ENCODE measurements around the gene TMEM18. TPM values are rescaled to one million over a fixed set of nuclear protein-coding genes. Genes with fewer than 3 reads are reported as not detected.

The TMEM18 gene
- total RNA-seq, result 10 to 100 TPM in 5 of 9 donors, 1 to 10 TPM in 4; 8.8 to 14.2 (median 10.5) TPM
- 10 to 100 TPM in 1 of 2 donors, 1 to 10 TPM in 1; 7.0 to 20.0 TPM for polyA plus RNA-seq
- long read RNA-seq, donor 1, transcript TMEM18-201 (5 exons, 2,762 nt), result major isoform, 9 of 13 reads
- long read RNA-seq, donor 1, partial matches to known transcripts, result 0 of 13 reads
- long read RNA-seq, donor 1, other reads (novel, unspliced or antisense), result 3 of 13 reads
- long read RNA-seq, donor 2, transcript TMEM18-201 (5 exons, 2,762 nt), result major isoform, 16 of 25 reads
- long read RNA-seq, donor 2, partial matches to known transcripts, result 1 of 25 reads
- long read RNA-seq, donor 2, other reads (novel, unspliced or antisense), result 5 of 25 reads
- long read RNA-seq, donor 3, transcript TMEM18-201 (5 exons, 2,762 nt), result major isoform, 13 of 16 reads
- long read RNA-seq, donor 3, partial matches to known transcripts, result 0 of 16 reads
- long read RNA-seq, donor 3, other reads (novel, unspliced or antisense), result 2 of 16 reads

DNA sequence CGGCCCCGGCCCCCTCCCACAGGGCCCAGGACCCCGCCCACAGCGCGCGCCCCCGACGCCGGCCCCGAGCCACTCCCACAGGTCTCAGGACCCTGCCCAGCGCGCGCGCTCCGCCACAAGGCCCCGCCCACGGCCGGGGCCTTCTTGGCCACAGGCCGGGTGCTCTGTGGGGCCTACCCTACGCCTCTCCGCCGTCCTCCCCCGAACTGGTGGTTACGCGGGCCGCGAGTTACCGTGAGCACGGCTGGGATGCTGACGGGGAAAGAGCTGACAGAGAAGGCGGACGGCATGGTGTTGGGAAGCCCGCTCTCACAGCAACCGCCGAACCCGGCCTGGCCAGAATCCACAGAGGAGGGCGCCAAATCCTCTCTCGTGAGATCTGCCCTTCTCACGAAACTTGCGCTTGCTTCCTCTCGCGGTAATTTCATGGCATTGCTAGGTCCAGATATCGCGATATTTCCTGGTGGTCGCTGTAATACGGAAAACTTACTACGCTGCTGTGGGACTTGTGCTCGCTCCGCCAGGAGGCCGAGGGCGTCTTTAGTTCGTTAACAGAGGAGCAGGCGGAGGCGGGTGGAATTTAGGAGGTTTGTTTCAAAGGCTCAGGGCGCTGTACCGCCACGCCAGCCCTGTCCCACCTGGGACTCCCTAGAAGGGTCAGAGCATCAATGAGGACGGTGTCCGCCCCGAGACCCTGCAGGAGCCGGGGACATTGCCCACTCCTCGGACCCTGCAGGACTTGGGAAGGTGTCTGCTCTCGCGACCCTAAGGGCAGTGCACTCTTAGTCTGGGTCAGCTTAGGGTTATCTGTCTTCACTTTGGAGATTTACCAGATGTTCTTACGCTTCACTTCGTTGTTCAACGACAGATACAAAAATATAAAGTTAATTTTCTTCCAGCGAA, at the start of gene TMEM18:
TMEM18 (minus strand) TSS at position 351 of the 903 bp plus-strand sequence; CDS start at position 290, 61 bp downstream.
- Histone ChIP-seq H3K4me1 (peaks cover 0 to 30% (median 12%) of the 10 kb centered on the region in 12 donors), H3K36me3 (peaks cover 0 to 16% (median 7%) of the 10 kb centered on the region in 9 donors), H3K4me3 (peak within 1 kb of the TSS; percentile 61 to 92 (median 77)), H3K9me3 (no peaks in the 10 kb centered on the region), H3K27ac (peak within 1 kb of the TSS; percentile 90 to 100 (median 98)), H3K27me3 (no peaks in the 10 kb centered on the region)
- TF ChIP-seq POLR2A (IDR thresholded peaks at IDR 0.05), result peak in 1 of 2 donors; percentile 86
- TF ChIP-seq, protein P1, sequence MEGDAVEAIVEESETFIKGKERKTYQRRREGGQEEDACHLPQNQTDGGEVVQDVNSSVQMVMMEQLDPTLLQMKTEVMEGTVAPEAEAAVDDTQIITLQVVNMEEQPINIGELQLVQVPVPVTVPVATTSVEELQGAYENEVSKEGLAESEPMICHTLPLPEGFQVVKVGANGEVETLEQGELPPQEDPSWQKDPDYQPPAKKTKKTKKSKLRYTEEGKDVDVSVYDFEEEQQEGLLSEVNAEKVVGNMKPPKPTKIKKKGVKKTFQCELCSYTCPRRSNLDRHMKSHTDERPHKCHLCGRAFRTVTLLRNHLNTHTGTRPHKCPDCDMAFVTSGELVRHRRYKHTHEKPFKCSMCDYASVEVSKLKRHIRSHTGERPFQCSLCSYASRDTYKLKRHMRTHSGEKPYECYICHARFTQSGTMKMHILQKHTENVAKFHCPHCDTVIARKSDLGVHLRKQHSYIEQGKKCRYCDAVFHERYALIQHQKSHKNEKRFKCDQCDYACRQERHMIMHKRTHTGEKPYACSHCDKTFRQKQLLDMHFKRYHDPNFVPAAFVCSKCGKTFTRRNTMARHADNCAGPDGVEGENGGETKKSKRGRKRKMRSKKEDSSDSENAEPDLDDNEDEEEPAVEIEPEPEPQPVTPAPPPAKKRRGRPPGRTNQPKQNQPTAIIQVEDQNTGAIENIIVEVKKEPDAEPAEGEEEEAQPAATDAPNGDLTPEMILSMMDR (IDR thresholded peaks at IDR 0.05), result peak in 9 of 12 donors; percentile 5 to 49 (median 30)
- intact Hi-C loops (cut with DNase I), result no loop called here
- peak; percentile 90 to 95 (median 92) for ATAC-seq
- DNase-seq, result peak in 4 of 5 donors; percentile 93 to 95 (median 94)
- WGBS, 4 donors, result 0 to 1% (median 1%) methylated on average over 30 to 68 of the region's 68 CpGs

GRCh38 chr2:726169-726568, 49.0 kb upstream of the TMEM18 start:
- WGBS, 4 donors, result 75 to 76% (median 76%) methylated on average over 4 of the region's 4 CpGs
- no peak for DNase-seq
- H3K4me3 ChIP-seq, result no peak overlapping the region
- no peaks in the 10 kb centered on the region for H3K9me3 ChIP-seq
- no peaks in the 10 kb centered on the region for H3K36me3 ChIP-seq
- no peaks in the 10 kb centered on the region for H3K4me1 ChIP-seq
- no peak for ATAC-seq
- peaks cover 0 to 20% (median 7%) of the 10 kb centered on the region in 9 donors for H3K27me3 ChIP-seq
- intact Hi-C loops (cut with DNase I), result no loop called here
- H3K27ac ChIP-seq, result no peak overlapping the region
- TF ChIP-seq, protein P1 (IDR thresholded peaks at IDR 0.05), result no peak
- no peak for TF ChIP-seq POLR2A (IDR thresholded peaks at IDR 0.05)

- WGBS, 4 donors, result 78 to 84% (median 79%) methylated on average over 4 of the region's 4 CpGs
- Histone ChIP-seq H3K9me3 (no peaks in the 10 kb centered on the region), H3K36me3 (no peaks in the 10 kb centered on the region), H3K27ac (no peak overlapping the region), H3K4me3 (no peak overlapping the region), H3K4me1 (no peaks in the 10 kb centered on the region), H3K27me3 (peaks cover 0 to 16% (median 4%) of the 10 kb centered on the region in 9 donors)
- intact Hi-C loops (cut with DNase I), result no loop called here
- DNase-seq (no peak), ATAC-seq (no peak)
- TF ChIP-seq, protein P1 (IDR thresholded peaks at IDR 0.05), result no peak
- TF ChIP-seq POLR2A (IDR thresholded peaks at IDR 0.05), result no peak
These were observed 48.3 kb upstream of the TMEM18 start for GRCh38 chr2:725468-725867.

Measured in heart left ventricle (tissue), 16 donors.